Vagina (tissue), 2 donors: ENCODE results near the gene NOVA2. TPM values are rescaled to one million over a fixed set of nuclear protein-coding genes. Genes with fewer than 3 reads are reported as not detected.

Source experiments
- DNase-seq, 2 donors: peaks; one replicate each; pipeline ENCODE4 v3.0.0-alpha.2; 2017; ENCODE audit errors: extremely low spot score in 2 of 2
- H3K27ac ChIP-seq: fragments of 200-600 bp; sonication (generic); one replicate; pipeline ENCODE4 v1.5.1; 2019
- H3K27me3 ChIP-seq: fragments of 200-600 bp; sonication (generic); one replicate; pipeline ENCODE4 v1.5.1; 2019
- H3K36me3 ChIP-seq, 2 donors: fragments of 200-600 bp; sonication (generic); one replicate each; pipeline ENCODE4 v1.5.1; 2017 to 2019
- H3K4me1 ChIP-seq: fragments of 200-600 bp; sonication (generic); one replicate; pipeline ENCODE4 v1.5.1; 2019
- H3K4me3 ChIP-seq, 2 donors: fragments of 200-600 bp; sonication (generic); 1 replicate in 1 of 2; 2 replicates in 1 of 2; pipeline ENCODE4 v1.5.1; 2016 to 2019
- H3K9me3 ChIP-seq: fragments of 200-600 bp; sonication (generic); one replicate; pipeline ENCODE4 v1.5.1; 2019
- CTCF ChIP-seq, 3 experiments: fragments of 450-650 bp in 2 of 3; fragments of 200-600 bp in 1 of 3; sonication (generic) in 1 of 3; IDR thresholded peaks; one replicate each; pipeline ENCODE4 v1.5.1; 2017 to 2019; ENCODE audit warnings: antibody characterized with exemption in 3 of 3, mild to moderate bottlenecking in 2 of 3, moderate library complexity in 2 of 3
- POLR2A ChIP-seq, 2 donors: fragments of 450-650 bp; IDR thresholded peaks; one replicate each; pipeline ENCODE4 v1.6.1; 2017; ENCODE audit warnings: antibody characterized with exemption in 2 of 2, mild to moderate bottlenecking in 2 of 2, moderate library complexity in 2 of 2
- POLR2AphosphoS5 ChIP-seq, 2 donors: sonication (generic); formaldehyde crosslinking; IDR thresholded peaks; one replicate each; pipeline ENCODE4 v1.9.0; 2017; ENCODE audit warnings: antibody characterized with exemption in 2 of 2, mild to moderate bottlenecking in 2 of 2, low read depth in 1 of 2; ENCODE audit not compliant: insufficient read depth in 1 of 2
- intact Hi-C: fragments of 100-400 bp; cut with DNase I; formaldehyde crosslinking; loops from one replicate; pipeline ENCODE4 v1.15.1; 2023
- total RNA-seq: library from RNA; depleted of rRNA; stranded (reverse); fragments of >200 nt; gene quantifications from one replicate; pipeline ENCODE4 v1.2.3, GENCODE V29; 2016

Gene NOVA2
- total RNA-seq, 1 donor from 2014 or later = 1.5 TPM

- DNase-seq = no peak
- no peak overlapping the region for H3K4me3 ChIP-seq
- intact Hi-C loops = no loop called here
- H3K27ac ChIP-seq = no peak overlapping the region
- H3K4me1 ChIP-seq = no peaks in the 10 kb centered on the region
- H3K36me3 ChIP-seq = no peaks in the 10 kb centered on the region
- H3K9me3 ChIP-seq = no peaks in the 10 kb centered on the region
- no peaks in the 10 kb centered on the region for H3K27me3 ChIP-seq
- TF ChIP-seq CTCF (IDR thresholded peaks at IDR 0.05) (no peak), POLR2A (IDR thresholded peaks at IDR 0.05) (no peak), POLR2AphosphoS5 (IDR thresholded peaks at IDR 0.05; ENCODE audit: insufficient read depth in 1 of 2, low read depth in 1 of 2) (no peak)
Measured at GRCh38 chr19:45960595-45961235, 12.9 kb downstream of the NOVA2 start.

GRCh38 chr19:45959517-45960025, 14.1 kb downstream of the NOVA2 start:
- intact Hi-C loops = no loop called here
- Histone ChIP-seq H3K9me3 (no peaks in the 10 kb centered on the region), H3K4me1 (no peaks in the 10 kb centered on the region), H3K27ac (no peak overlapping the region), H3K36me3 (no peaks in the 10 kb centered on the region), H3K4me3 (no peak overlapping the region), H3K27me3 (no peaks in the 10 kb centered on the region)
- DNase-seq = no peak
- TF ChIP-seq CTCF (IDR thresholded peaks at IDR 0.05) (no peak), POLR2A (IDR thresholded peaks at IDR 0.05) (no peak), POLR2AphosphoS5 (IDR thresholded peaks at IDR 0.05; ENCODE audit: insufficient read depth in 1 of 2, low read depth in 1 of 2) (no peak)

- DNase-seq = no peak
- Histone ChIP-seq H3K27ac (no peak overlapping the region), H3K27me3 (no peaks in the 10 kb centered on the region), H3K4me1 (no peaks in the 10 kb centered on the region), H3K36me3 (no peaks in the 10 kb centered on the region), H3K9me3 (no peaks in the 10 kb centered on the region), H3K4me3 (no peak overlapping the region)
- intact Hi-C loops = no loop called here
- TF ChIP-seq CTCF (IDR thresholded peaks at IDR 0.05) = no peak
- TF ChIP-seq POLR2A (IDR thresholded peaks at IDR 0.05) = no peak
- no peak for TF ChIP-seq POLR2AphosphoS5 (IDR thresholded peaks at IDR 0.05; ENCODE audit: insufficient read depth in 1 of 2, low read depth in 1 of 2)
Measured at GRCh38 chr19:45958769-45959516, 14.7 kb downstream of the NOVA2 start.

- no peak overlapping the region for H3K4me3 ChIP-seq
- no peak overlapping the region for H3K27ac ChIP-seq
- no peaks in the 10 kb centered on the region for H3K36me3 ChIP-seq
- TF ChIP-seq POLR2AphosphoS5 (IDR thresholded peaks at IDR 0.05; ENCODE audit: insufficient read depth in 1 of 2, low read depth in 1 of 2) (no peak), POLR2A (IDR thresholded peaks at IDR 0.05) (no peak), CTCF (IDR thresholded peaks at IDR 0.05) (no peak)
- H3K4me1 ChIP-seq = peaks cover 2% of the 10 kb centered on the region
- DNase-seq = no peak
- intact Hi-C loops = no loop called here
- no peaks in the 10 kb centered on the region for H3K27me3 ChIP-seq
- no peaks in the 10 kb centered on the region for H3K9me3 ChIP-seq
Measured at GRCh38 chr19:45958320-45958719, 15.3 kb downstream of the NOVA2 start.
